Motor neuron (in vitro differentiated cells): ENCODE results near the gene MAN1B1. TPM values are rescaled to one million over a fixed set of nuclear protein-coding genes. Genes with fewer than 3 reads are reported as not detected.

ENCODE experiments used
- ATAC-seq, 8 experiments: fragments of 200-7000 bp; cut with Tn5 transposase; replicated peaks in 6 of 8; 2 replicates each; pipeline ENCODE4 v1.8.0; 2021; ENCODE audit warnings: mild to moderate bottlenecking in 8 of 8, moderate library complexity in 8 of 8
- H3K27ac ChIP-seq, 2 donors: fragments of 250-450 bp; sonication (Bioruptor Pico); 2 replicates each; pipeline ENCODE4 v1.9.0; 2021; ENCODE audit warnings: antibody characterized with exemption in 2 of 2, mild to moderate bottlenecking in 2 of 2, moderate library complexity in 1 of 2
- H3K4me1 ChIP-seq, 2 donors: fragments of 250-450 bp; sonication (Bioruptor Pico); replicated peaks in 1 of 2; 2 replicates each; pipeline ENCODE4 v1.6.1; 2021; ENCODE audit warnings: antibody characterized with exemption in 2 of 2, mild to moderate bottlenecking in 2 of 2, moderate library complexity in 1 of 2
- H3K4me3 ChIP-seq, 5 donors: fragments of 250-450 bp; sonication (Bioruptor Pico); 2 replicates each; pipeline ENCODE4 v1.9.0; 2021; ENCODE audit warnings: antibody characterized with exemption in 5 of 5, mild to moderate bottlenecking in 5 of 5, moderate library complexity in 4 of 5
- WGBS, 10 experiments: fragments of 450-650 bp; shearing (Covaris generic); methylation state at CpG; one replicate each; pipeline ENCODE4 v1.0.0; 2022; 5-methylcytosine and 5-hydroxymethylcytosine counted together
- in situ Hi-C, 9 experiments: fragments of 400-800 bp; cut with MboI; loops; one replicate each; pipeline ENCODE4 v1.15.0; 2021; ENCODE audit warnings: low sequenced_read_pairs in 9 of 9, low pct_unique_long_range_greater_than_20kb in 2 of 9; ENCODE audit not compliant: unreplicated experiment in 9 of 9
- total RNA-seq, 8 experiments: library from RNA; unstranded; fragments of 300-600 nt; gene quantifications; 2 replicates each; pipeline versions ENCODE4 v1.2.3 to v1.2.4, GENCODE V29; 2022

The MAN1B1 gene
- total RNA-seq, 8 experiments from 2014 or later: 28.6 to 89.3 (median 50.3) TPM

GRCh38 chr9:137107312-137107921 lies 20.6 kb downstream of the MAN1B1 start:
- ATAC-seq: peak in 1 of 8 experiments; percentile 2
- Histone ChIP-seq H3K4me3 (no peak overlapping the region), H3K4me1 (no peaks in the 10 kb centered on the region), H3K27ac (no peak overlapping the region)
- in situ Hi-C loops: loop anchor here in 1 of 9 experiments (25.0 kb wide), 1 partner anchor 130 kb away; the partner anchor contains the start of genes CYSRT1, RNF224, SLC34A3 and TUBB4B
- WGBS, 10 experiments: 95 to 100% (median 97%) methylated on average over 2 to 6 of the region's 27 CpGs; no CpG with 5 or more reads in 5 of the 10 experiments

- Histone ChIP-seq H3K4me3 (no peak overlapping the region), H3K27ac (no peak overlapping the region), H3K4me1 (no peaks in the 10 kb centered on the region)
- WGBS, 10 experiments: 90 to 100% (median 97%) methylated on average over 2 to 6 of the region's 17 CpGs; no CpG with 5 or more reads in 7 of the 10 experiments
- in situ Hi-C loops: loop anchor here in 1 of 9 experiments (25.0 kb wide), 1 partner anchor 129 kb away; the partner anchor contains the start of genes CYSRT1, RNF224, SLC34A3 and TUBB4B
- no peak for ATAC-seq
Observed at GRCh38 chr9:137107982-137108381, 21.2 kb downstream of the MAN1B1 start.

GRCh38 chr9:137108608-137109249 lies 21.9 kb downstream of the MAN1B1 start:
- in situ Hi-C loops: loop anchor here in 1 of 9 experiments (25.0 kb wide), 1 partner anchor 129 kb away; the partner anchor contains the start of genes CYSRT1, RNF224, SLC34A3 and TUBB4B
- 60 to 87% (median 86%) methylated on average over 1 to 12 of the region's 29 CpGs; no CpG with 5 or more reads in 7 of the 10 experiments for WGBS, 10 experiments
- no peaks in the 10 kb centered on the region for H3K4me1 ChIP-seq
- H3K27ac ChIP-seq: no peak overlapping the region
- no peak overlapping the region for H3K4me3 ChIP-seq
- peak in 1 of 8 experiments; percentile 6 for ATAC-seq

GRCh38 chr9:137109250-137110146 lies 22.7 kb downstream of the MAN1B1 start:
- in situ Hi-C loops: loop anchor here in 1 of 9 experiments (25.0 kb wide), 1 partner anchor 128 kb away; the partner anchor contains the start of genes CYSRT1, RNF224, SLC34A3 and TUBB4B
- no peak overlapping the region for H3K4me3 ChIP-seq
- ATAC-seq: peak in 2 of 8 experiments; percentile 2 to 3
- 100% methylated on average over 1 to 2 of the region's 34 CpGs; no CpG with 5 or more reads in 7 of the 10 experiments for WGBS, 10 experiments
- H3K27ac ChIP-seq: no peak overlapping the region
- H3K4me1 ChIP-seq: no peaks in the 10 kb centered on the region

GRCh38 chr9:137110147-137110910 lies 23.5 kb downstream of the MAN1B1 start:
- no peak overlapping the region for H3K27ac ChIP-seq
- 79 to 100% (median 94%) methylated on average over 1 to 6 of the region's 38 CpGs; no CpG with 5 or more reads in 6 of the 10 experiments for WGBS, 10 experiments
- in situ Hi-C loops: loop anchor here in 1 of 9 experiments (25.0 kb wide), 1 partner anchor 127 kb away; the partner anchor contains the start of genes CYSRT1, RNF224, SLC34A3 and TUBB4B
- H3K4me1 ChIP-seq: no peaks in the 10 kb centered on the region
- H3K4me3 ChIP-seq: no peak overlapping the region
- ATAC-seq: no peak

- WGBS, 10 experiments: 50 to 100% (median 72%) methylated on average over 1 to 3 of the region's 28 CpGs; no CpG with 5 or more reads in 5 of the 10 experiments
- no peak for ATAC-seq
- in situ Hi-C loops: loop anchor here in 1 of 9 experiments (25.0 kb wide), 1 partner anchor 126 kb away; the partner anchor contains the start of genes CYSRT1, RNF224, SLC34A3 and TUBB4B
- H3K27ac ChIP-seq: no peak overlapping the region
- no peak overlapping the region for H3K4me3 ChIP-seq
- no peaks in the 10 kb centered on the region for H3K4me1 ChIP-seq
Observed at GRCh38 chr9:137110911-137111787, 24.4 kb downstream of the MAN1B1 start.

- H3K4me3 ChIP-seq: no peak overlapping the region
- 80 to 100% methylated on average over 1 of the region's 35 CpGs; no CpG with 5 or more reads in 8 of the 10 experiments for WGBS, 10 experiments
- no peaks in the 10 kb centered on the region for H3K4me1 ChIP-seq
- no peak for ATAC-seq
- in situ Hi-C loops: loop anchor here in 1 of 9 experiments (25.0 kb wide), 1 partner anchor 125 kb away; the partner anchor contains the start of genes CYSRT1, RNF224, SLC34A3 and TUBB4B
- no peak overlapping the region for H3K27ac ChIP-seq
Observed at GRCh38 chr9:137111788-137112563, 25.2 kb downstream of the MAN1B1 start.

- Histone ChIP-seq H3K4me1 (no peaks in the 10 kb centered on the region), H3K27ac (no peak overlapping the region), H3K4me3 (no peak overlapping the region)
- 80 to 100% (median 100%) methylated on average over 1 to 2 of the region's 42 CpGs; no CpG with 5 or more reads in 7 of the 10 experiments for WGBS, 10 experiments
- in situ Hi-C loops: loop anchor here in 1 of 9 experiments (25.0 kb wide), 1 partner anchor 125 kb away; the partner anchor contains the start of genes CYSRT1, RNF224, SLC34A3 and TUBB4B
- no peak for ATAC-seq
Observed at GRCh38 chr9:137112564-137113384, 26.0 kb downstream of the MAN1B1 start.

- 100% methylated on average over 1 to 2 of the region's 66 CpGs; no CpG with 5 or more reads in 8 of the 10 experiments for WGBS, 10 experiments
- ATAC-seq: peak in 3 of 8 experiments; percentile 5 to 11 (median 6)
Observed at GRCh38 chr9:137113385-137114159, 26.8 kb downstream of the MAN1B1 start.

More at GRCh38 chr9:137113385-137114159, 26.8 kb downstream of the MAN1B1 start:
- Histone ChIP-seq H3K27ac (no peak overlapping the region), H3K4me1 (no peaks in the 10 kb centered on the region), H3K4me3 (peak overlapping the region in 1 of 5 donors; percentile 47)
- in situ Hi-C loops: loop anchor here in 1 of 9 experiments (25.0 kb wide), 1 partner anchor 124 kb away; the partner anchor contains the start of genes CYSRT1, RNF224, SLC34A3 and TUBB4B
